ENCODE measurements around the gene PKN1. TPM values are rescaled to one million over a fixed set of nuclear protein-coding genes. Genes with fewer than 3 reads are reported as not detected.
A peak's percentile ranks its signal among the peaks of the same experiment; 100 is the strongest.

Gene PKN1
- total and polyA plus RNA-seq, 9 of the 15 experiments (the other 6 are each of a cell fraction or from before 2014, with no cell fraction given), result 0.30 to 228 (median 77.5) TPM

DNA sequence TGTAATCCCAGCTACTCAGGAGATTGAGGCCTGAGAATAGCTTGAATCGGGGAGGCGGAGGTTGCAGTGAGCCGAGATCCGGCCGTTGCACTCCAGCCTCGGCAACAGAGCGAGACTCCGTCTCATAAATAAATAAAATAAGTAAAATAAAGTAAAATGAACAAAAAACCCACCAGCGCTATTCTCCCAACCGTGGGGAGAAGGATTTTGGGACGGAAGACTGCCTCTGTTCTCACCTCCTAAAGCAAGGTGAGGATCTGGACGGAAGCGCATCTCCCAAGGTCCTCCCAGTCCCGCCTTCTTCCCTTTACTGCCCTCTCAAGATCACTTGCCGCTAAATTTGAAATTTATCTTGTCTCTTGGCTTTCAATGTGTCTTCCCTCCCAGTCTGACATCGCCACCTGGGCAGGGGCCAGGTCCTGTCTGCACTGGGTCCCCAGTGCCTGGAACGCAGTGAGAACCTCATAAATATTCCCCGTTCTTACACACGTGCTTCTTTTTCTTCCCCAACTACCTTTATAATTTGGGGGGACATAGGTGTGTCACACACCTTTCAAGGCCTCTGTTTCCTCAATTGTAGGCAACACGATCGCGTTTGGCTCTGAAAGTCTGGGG lies 86.2 kb downstream of the PKN1 start:
- H2AFZ ChIP-seq (ENCODE audit: low read depth, low read length), result peak overlapping the region; percentile 69
- intact Hi-C loops (cut with micrococcal nuclease), result loop anchor here (5.0 kb wide), 1 partner anchor 33 kb away; no protein-coding TSS in a partner anchor
- FAIRE-seq, result no peak

More for the DNA sequence above, 86.2 kb downstream of the PKN1 start:
- CTCF ChIA-PET (ENCODE audit: low intra/inter-chr PET ratio), result interaction anchor here (0.7 kb wide), 1 partner anchor 18 kb away, joined by 7 read pairs; no protein-coding TSS in a partner anchor
- ATAC-seq, result no peak
- Histone ChIP-seq H3K9me3 (replicated peaks; ENCODE audit: control insufficient read depth, insufficient read depth, low read depth, low read length) (no peaks in the 10 kb centered on the region), H3K79me2 (ENCODE audit: control insufficient read depth, insufficient read depth, low read length) (peaks cover 42% of the 10 kb centered on the region), H3K36me3 (ENCODE audit: control insufficient read depth, insufficient read depth, low read length) (peaks cover 34% of the 10 kb centered on the region), H3K4me1 (replicated peaks in 1 of 2; ENCODE audit: control insufficient read depth in 2 of 2, insufficient read depth in 2 of 2, low read length in 2 of 2) (peaks cover 43 to 46% of the 10 kb centered on the region in 2 experiments), H3K9me1 (ENCODE audit: control insufficient read depth, insufficient read depth, low read length) (no peaks in the 10 kb centered on the region), H3K27ac (ENCODE audit: extremely low read depth, low read depth, low read length) (peak overlapping the region; percentile 85), H3K9ac (ENCODE audit: insufficient read depth in 1 of 2, low read depth in 2 of 2, low read length in 2 of 2) (peak overlapping the region; percentile 65 to 89; a peak in 3 of 4 replicates), H4K20me1 (replicated peaks; ENCODE audit: control insufficient read depth, insufficient read depth, low read length) (peaks cover 26% of the 10 kb centered on the region), H3K4me3 (peak overlapping the region; percentile 35), H3K27me3 (ENCODE audit: control insufficient read depth in 2 of 2, insufficient read depth in 2 of 2, low read length in 2 of 2) (no peaks in the 10 kb centered on the region), H3K4me2 (ENCODE audit: insufficient read depth, low read length) (no peak overlapping the region; the same call in 1 of the 2 replicates)
- WGBS (ENCODE audit: insufficient coverage, low coverage, missing lambda C conversion rate), result 75% methylated on average over 22 of the region's 22 CpGs
- in situ Hi-C loops (cut with MboI), result no loop called here
- POLR2A ChIA-PET, result interaction anchor here (1.2 to 6.3 kb wide), 4 partner anchors 10 to 53 kb away, joined by 3 to 70 read pairs (median 4); partner anchors contain the start of gene NDUFB7
- TF ChIP-seq GTF2E2 (tag; IDR thresholded peaks at IDR 0.05) (0 out of 2 replicates have a peak, but pooled peaks have one; percentile 2), ESRRA (IDR thresholded peaks at IDR 0.05; ENCODE audit: borderline replicate concordance, low read depth) (no peak), POLR2A (conservative IDR thresholded peaks at IDR 0.05) (no peak), SMAD1 (IDR thresholded peaks at IDR 0.05; ENCODE audit: low read depth, low read length, partially characterized antibody) (no peak), CSDE1 (IDR thresholded peaks at IDR 0.05) (0 out of 4 replicates have a peak, but pooled peaks of 1 of the 2 experiments have one; percentile 23), CTBP1 (IDR thresholded peaks at IDR 0.05; ENCODE audit: borderline replicate concordance) (0 out of 2 replicates have a peak, but pooled peaks have one; percentile 14), ELF2 (CRISPR knock-in tag; IDR thresholded peaks at IDR 0.05) (0 out of 2 replicates have a peak, but pooled peaks have one; percentile 8), THRAP3 (IDR thresholded peaks at IDR 0.05; ENCODE audit: borderline replicate concordance) (0 out of 2 replicates have a peak, but pooled peaks have one; percentile 69)
- TF ChIP-seq, protein P1, sequence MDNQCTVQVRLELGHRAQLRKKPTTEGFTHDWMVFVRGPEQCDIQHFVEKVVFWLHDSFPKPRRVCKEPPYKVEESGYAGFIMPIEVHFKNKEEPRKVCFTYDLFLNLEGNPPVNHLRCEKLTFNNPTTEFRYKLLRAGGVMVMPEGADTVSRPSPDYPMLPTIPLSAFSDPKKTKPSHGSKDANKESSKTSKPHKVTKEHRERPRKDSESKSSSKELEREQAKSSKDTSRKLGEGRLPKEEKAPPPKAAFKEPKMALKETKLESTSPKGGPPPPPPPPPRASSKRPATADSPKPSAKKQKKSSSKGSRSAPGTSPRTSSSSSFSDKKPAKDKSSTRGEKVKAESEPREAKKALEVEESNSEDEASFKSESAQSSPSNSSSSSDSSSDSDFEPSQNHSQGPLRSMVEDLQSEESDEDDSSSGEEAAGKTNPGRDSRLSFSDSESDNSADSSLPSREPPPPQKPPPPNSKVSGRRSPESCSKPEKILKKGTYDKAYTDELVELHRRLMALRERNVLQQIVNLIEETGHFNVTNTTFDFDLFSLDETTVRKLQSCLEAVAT (IDR thresholded peaks at IDR 0.05), result peak in 1 of 2 experiments; percentile 84; a peak in 2 of 4 replicates
- TF ChIP-seq, protein P2, sequence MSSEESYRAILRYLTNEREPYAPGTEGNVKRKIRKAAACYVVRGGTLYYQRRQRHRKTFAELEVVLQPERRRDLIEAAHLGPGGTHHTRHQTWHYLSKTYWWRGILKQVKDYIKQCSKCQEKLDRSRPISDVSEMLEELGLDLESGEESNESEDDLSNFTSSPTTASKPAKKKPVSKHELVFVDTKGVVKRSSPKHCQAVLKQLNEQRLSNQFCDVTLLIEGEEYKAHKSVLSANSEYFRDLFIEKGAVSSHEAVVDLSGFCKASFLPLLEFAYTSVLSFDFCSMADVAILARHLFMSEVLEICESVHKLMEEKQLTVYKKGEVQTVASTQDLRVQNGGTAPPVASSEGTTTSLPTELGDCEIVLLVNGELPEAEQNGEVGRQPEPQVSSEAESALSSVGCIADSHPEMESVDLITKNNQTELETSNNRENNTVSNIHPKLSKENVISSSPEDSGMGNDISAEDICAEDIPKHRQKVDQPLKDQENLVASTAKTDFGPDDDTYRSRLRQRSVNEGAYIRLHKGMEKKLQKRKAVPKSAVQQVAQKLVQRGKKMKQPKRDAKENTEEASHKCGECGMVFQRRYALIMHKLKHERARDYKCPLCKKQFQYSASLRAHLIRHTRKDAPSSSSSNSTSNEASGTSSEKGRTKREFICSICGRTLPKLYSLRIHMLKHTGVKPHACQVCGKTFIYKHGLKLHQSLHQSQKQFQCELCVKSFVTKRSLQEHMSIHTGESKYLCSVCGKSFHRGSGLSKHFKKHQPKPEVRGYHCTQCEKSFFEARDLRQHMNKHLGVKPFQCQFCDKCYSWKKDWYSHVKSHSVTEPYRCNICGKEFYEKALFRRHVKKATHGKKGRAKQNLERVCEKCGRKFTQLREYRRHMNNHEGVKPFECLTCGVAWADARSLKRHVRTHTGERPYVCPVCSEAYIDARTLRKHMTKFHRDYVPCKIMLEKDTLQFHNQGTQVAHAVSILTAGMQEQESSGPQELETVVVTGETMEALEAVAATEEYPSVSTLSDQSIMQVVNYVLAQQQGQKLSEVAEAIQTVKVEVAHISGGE (CRISPR knock-in tag; IDR thresholded peaks at IDR 0.05), result peak in 1 of 3 experiments; percentile 35; a peak in 1 of 6 replicates
- DNase-seq (ENCODE audit: extremely low read depth in 1 of 4, low spot score in 3 of 4), result no peak
- no TSS peak for BruUV-seq (replicated peaks)
